Peyer's patch (tissue), 4 donors: ENCODE data around the gene IGF2R. TPM values are rescaled to one million over a fixed set of nuclear protein-coding genes. Genes with fewer than 3 reads are reported as not detected.

Experiments
- DNase-seq, 3 donors: peaks; one replicate each; pipeline ENCODE4 v3.0.0-alpha.2; 2017 to 2019
- H3K27ac ChIP-seq, 4 donors: fragments of 200-600 bp; sonication (generic); one replicate each; pipeline ENCODE4 v1.5.1; 2016 to 2019
- H3K27me3 ChIP-seq, 2 donors: fragments of 200-600 bp; sonication (generic); one replicate each; pipeline ENCODE4 v1.5.1; 2019
- H3K36me3 ChIP-seq, 3 donors: fragments of 200-600 bp; sonication (generic); one replicate each; pipeline ENCODE4 v1.5.1; 2016 to 2019
- H3K4me1 ChIP-seq, 4 donors: fragments of 200-600 bp; sonication (generic); one replicate each; pipeline ENCODE4 v1.5.1; 2016 to 2019
- H3K4me3 ChIP-seq, 4 donors: fragments of 200-600 bp; sonication (generic); 1 replicate in 3 of 4; 2 replicates in 1 of 4; pipeline ENCODE4 v1.5.1; 2016 to 2019; ENCODE audit warnings: mild to moderate bottlenecking in 1 of 4
- H3K9me3 ChIP-seq, 4 donors: fragments of 200-600 bp; sonication (generic); one replicate each; pipeline ENCODE4 v1.5.1; 2016 to 2019; ENCODE audit warnings: mild to moderate bottlenecking in 1 of 4
- POLR2A ChIP-seq, 2 donors: fragments of 450-650 bp; IDR thresholded peaks; one replicate each; pipeline ENCODE4 v1.5.1; 2017; ENCODE audit warnings: antibody characterized with exemption in 2 of 2, mild to moderate bottlenecking in 2 of 2, moderate library complexity in 2 of 2
- total RNA-seq, 4 donors: library from RNA; depleted of rRNA; stranded (reverse); fragments of >200 nt; gene quantifications; one replicate each; pipeline ENCODE4 v1.1.0, GENCODE V29; 2016
- TF ChIP-seq, protein P1 (sequence below), 6 experiments: fragments of 450-650 bp in 4 of 6; fragments of 200-600 bp in 2 of 6; sonication (generic) in 1 of 6; IDR thresholded peaks; one replicate each; pipeline ENCODE4 v1.5.1; 2017 to 2019; ENCODE audit warnings: antibody characterized with exemption in 6 of 6, mild to moderate bottlenecking in 3 of 6, moderate library complexity in 1 of 6

The IGF2R gene
- total RNA-seq, 4 donors from 2014 or later, result 48.7 to 86.5 (median 82.3) TPM

DNA sequence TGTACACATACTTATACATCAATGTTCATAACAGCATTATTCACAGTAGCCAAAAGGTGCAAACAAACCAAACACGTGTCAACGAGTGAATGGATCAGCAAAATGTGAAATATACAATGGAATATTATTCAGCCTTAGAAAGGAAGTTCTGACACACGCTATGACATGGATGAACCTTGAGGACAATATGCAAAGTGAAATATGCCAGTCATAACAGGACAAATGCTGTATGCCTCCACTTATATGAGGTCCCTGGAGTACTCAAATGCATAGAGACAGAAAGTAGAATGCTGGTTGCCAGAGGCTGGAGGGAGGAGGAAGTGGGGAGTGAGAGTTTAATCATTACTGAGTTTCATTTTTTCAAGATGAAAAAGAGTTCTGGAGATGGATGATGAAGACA is 37.8 kb upstream of the IGF2R start:
- H3K4me1 ChIP-seq, result no peaks in the 10 kb centered on the region
- H3K27ac ChIP-seq, result no peak overlapping the region
- TF ChIP-seq, protein P1, sequence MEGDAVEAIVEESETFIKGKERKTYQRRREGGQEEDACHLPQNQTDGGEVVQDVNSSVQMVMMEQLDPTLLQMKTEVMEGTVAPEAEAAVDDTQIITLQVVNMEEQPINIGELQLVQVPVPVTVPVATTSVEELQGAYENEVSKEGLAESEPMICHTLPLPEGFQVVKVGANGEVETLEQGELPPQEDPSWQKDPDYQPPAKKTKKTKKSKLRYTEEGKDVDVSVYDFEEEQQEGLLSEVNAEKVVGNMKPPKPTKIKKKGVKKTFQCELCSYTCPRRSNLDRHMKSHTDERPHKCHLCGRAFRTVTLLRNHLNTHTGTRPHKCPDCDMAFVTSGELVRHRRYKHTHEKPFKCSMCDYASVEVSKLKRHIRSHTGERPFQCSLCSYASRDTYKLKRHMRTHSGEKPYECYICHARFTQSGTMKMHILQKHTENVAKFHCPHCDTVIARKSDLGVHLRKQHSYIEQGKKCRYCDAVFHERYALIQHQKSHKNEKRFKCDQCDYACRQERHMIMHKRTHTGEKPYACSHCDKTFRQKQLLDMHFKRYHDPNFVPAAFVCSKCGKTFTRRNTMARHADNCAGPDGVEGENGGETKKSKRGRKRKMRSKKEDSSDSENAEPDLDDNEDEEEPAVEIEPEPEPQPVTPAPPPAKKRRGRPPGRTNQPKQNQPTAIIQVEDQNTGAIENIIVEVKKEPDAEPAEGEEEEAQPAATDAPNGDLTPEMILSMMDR (IDR thresholded peaks at IDR 0.05), result no peak
- no peak for TF ChIP-seq POLR2A (IDR thresholded peaks at IDR 0.05)
- H3K4me3 ChIP-seq, result no peak overlapping the region
- H3K27me3 ChIP-seq, result no peaks in the 10 kb centered on the region
- peaks cover 0 to 4% (median 0%) of the 10 kb centered on the region in 4 donors for H3K9me3 ChIP-seq
- H3K36me3 ChIP-seq, result no peaks in the 10 kb centered on the region
- DNase-seq, result no peak

DNA sequence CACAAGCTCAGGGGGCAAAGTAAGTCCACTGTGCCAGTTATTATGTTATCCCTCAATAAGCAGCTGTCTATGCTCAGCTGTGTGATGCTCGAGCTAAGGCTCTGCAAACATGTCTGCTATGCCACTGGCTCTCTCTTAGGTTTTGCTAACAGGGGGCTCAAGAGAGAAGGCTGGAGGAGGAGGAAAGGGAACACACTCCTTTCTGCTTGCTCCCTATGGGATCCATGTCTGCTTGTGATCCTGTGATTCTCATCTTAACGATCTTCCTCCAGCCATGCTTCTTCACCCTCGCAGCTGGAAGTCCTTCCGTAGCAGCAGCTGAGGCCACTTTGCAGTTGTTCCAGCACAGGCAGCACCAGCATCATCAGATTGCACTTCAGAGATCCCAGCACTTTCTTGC is 37.0 kb upstream of the IGF2R start:
- Histone ChIP-seq H3K27ac (no peak overlapping the region), H3K27me3 (no peaks in the 10 kb centered on the region), H3K9me3 (peaks cover 0 to 4% (median 0%) of the 10 kb centered on the region in 4 donors), H3K4me3 (no peak overlapping the region), H3K36me3 (no peaks in the 10 kb centered on the region), H3K4me1 (no peaks in the 10 kb centered on the region)
- no peak for DNase-seq
- TF ChIP-seq, protein P1 (IDR thresholded peaks at IDR 0.05), result no peak
- TF ChIP-seq POLR2A (IDR thresholded peaks at IDR 0.05), result no peak

DNA sequence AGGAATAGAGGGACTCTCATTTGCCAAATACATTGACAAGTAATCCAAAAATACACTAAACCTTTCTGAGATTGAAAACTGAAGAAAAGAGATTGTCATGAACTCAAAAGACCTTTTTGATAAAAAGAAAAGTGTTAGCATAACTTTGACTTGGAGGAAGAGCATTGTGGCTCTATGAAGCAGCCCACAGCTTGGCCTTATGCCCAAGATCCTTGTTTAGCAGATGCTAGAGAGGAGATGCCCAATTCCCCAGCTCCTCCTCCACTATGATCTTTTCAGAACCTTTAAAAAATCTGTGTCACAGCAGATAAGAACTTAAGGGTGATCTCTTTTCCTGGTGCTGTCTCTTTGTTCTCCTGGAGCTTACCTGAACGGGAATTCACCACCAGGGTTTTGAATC is 35.8 kb upstream of the IGF2R start:
- TF ChIP-seq, protein P1 (IDR thresholded peaks at IDR 0.05), result no peak
- no peak for TF ChIP-seq POLR2A (IDR thresholded peaks at IDR 0.05)
- no peaks in the 10 kb centered on the region for H3K36me3 ChIP-seq
- no peaks in the 10 kb centered on the region for H3K27me3 ChIP-seq
- H3K4me3 ChIP-seq, result no peak overlapping the region
- H3K27ac ChIP-seq, result no peak overlapping the region
- DNase-seq, result no peak
- no peaks in the 10 kb centered on the region for H3K4me1 ChIP-seq
- H3K9me3 ChIP-seq, result peaks cover 0 to 4% (median 0%) of the 10 kb centered on the region in 4 donors

DNA sequence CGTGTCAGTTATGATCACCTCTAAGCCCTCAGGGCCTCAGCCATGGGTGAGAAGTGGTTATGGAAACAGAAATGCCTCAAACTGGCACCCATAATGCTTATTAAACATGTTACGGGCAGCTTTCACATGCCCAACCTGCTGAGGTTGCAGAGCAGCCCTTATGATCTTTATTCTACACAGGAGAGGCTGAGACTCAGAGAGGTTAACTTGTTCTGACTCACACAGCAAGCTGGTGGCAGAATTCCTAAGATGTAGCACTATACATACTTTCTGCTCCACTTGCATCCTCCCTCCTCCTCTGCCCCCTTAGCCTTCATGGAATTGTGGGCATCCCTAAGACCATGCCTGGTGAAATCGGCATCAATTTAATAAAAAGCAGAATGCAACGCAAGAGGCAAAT is 34.7 kb upstream of the IGF2R start:
- H3K27ac ChIP-seq, result no peak overlapping the region
- H3K4me1 ChIP-seq, result no peaks in the 10 kb centered on the region
- no peaks in the 10 kb centered on the region for H3K36me3 ChIP-seq
- TF ChIP-seq POLR2A (IDR thresholded peaks at IDR 0.05), result no peak
- TF ChIP-seq, protein P1 (IDR thresholded peaks at IDR 0.05), result no peak
- H3K4me3 ChIP-seq, result no peak overlapping the region
- peaks cover 0 to 4% (median 0%) of the 10 kb centered on the region in 4 donors for H3K9me3 ChIP-seq
- DNase-seq, result no peak
- no peaks in the 10 kb centered on the region for H3K27me3 ChIP-seq

DNA sequence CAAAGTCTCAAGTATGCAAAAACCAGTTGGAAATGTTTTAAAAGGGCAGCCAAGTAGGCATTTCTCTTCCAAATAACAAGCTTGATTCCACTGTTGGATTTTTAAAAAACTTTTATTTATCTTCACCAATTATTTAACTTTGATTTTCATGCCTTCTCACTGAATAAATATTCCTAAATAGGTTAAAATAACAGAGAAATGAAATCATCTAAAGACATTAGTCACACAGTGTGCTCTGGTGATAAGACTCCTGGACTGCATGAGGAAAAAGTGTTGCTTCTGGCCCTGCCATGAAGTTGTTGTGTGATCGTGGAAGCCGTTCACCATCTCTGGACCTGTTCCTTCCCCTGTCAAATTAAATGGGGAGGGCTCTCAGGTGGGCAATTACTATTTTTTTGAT is 33.8 kb upstream of the IGF2R start:
- Histone ChIP-seq H3K36me3 (no peaks in the 10 kb centered on the region), H3K4me1 (no peaks in the 10 kb centered on the region), H3K27ac (no peak overlapping the region), H3K4me3 (no peak overlapping the region), H3K9me3 (peaks cover 0 to 4% (median 0%) of the 10 kb centered on the region in 4 donors), H3K27me3 (no peaks in the 10 kb centered on the region)
- DNase-seq, result no peak
- no peak for TF ChIP-seq POLR2A (IDR thresholded peaks at IDR 0.05)
- TF ChIP-seq, protein P1 (IDR thresholded peaks at IDR 0.05), result no peak

DNA sequence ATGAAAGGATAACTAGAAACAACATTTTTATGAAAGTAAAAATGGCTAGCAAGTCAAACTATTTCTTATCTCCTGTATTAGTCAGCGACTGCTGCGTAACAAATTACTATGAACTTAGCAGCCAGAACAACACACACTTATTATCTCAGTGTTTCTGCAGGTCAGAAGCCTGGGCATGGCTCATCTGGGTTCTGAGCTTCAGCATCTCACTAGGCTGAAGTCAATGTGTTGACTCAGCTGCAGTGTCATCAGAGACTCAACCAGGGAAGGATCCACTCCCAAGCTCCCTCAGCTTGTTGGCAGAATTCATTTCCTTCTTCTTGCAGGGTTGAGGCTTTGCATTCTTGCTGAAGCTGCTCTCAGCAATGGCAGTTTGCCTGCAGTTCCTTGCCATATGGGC is 33.2 kb upstream of the IGF2R start:
- DNase-seq, result no peak
- H3K4me1 ChIP-seq, result no peaks in the 10 kb centered on the region
- H3K36me3 ChIP-seq, result no peaks in the 10 kb centered on the region
- H3K4me3 ChIP-seq, result no peak overlapping the region
- H3K27ac ChIP-seq, result no peak overlapping the region
- peaks cover 0 to 4% (median 0%) of the 10 kb centered on the region in 4 donors for H3K9me3 ChIP-seq
- H3K27me3 ChIP-seq, result no peaks in the 10 kb centered on the region
- TF ChIP-seq POLR2A (IDR thresholded peaks at IDR 0.05), result no peak
- TF ChIP-seq, protein P1 (IDR thresholded peaks at IDR 0.05), result no peak
